Measurements from ENCODE around the gene SF3B1. TPM values are rescaled to one million over a fixed set of nuclear protein-coding genes. Genes with fewer than 3 reads are reported as not detected.

The SF3B1 gene
- total RNA-seq, 1 donor from 2014 or later: 143 TPM

DNA sequence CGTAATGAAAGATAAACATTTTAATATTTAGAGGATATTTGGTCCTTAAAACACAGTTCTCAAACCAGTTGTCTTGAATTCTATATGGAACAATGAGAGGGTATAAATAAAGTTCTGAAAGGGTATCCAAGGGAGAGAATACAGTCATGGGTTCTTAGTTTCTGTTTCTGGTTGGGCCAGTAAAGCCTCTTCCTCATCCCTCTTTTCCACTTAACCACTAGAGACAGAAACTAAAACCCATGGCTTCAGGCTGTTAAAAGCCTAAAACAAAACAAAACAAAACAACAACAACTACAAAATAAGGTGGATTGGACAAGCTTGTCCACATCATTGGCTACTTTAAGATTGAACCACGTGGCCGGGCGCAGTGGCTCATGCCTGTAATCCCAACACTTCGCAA lies 37.3 kb upstream of the SF3B1 start:
- no peak overlapping the region for H3K27ac ChIP-seq (replicated peaks)
- no peaks in the 10 kb centered on the region for H3K9me3 ChIP-seq (replicated peaks)
- TF ChIP-seq, protein P1, sequence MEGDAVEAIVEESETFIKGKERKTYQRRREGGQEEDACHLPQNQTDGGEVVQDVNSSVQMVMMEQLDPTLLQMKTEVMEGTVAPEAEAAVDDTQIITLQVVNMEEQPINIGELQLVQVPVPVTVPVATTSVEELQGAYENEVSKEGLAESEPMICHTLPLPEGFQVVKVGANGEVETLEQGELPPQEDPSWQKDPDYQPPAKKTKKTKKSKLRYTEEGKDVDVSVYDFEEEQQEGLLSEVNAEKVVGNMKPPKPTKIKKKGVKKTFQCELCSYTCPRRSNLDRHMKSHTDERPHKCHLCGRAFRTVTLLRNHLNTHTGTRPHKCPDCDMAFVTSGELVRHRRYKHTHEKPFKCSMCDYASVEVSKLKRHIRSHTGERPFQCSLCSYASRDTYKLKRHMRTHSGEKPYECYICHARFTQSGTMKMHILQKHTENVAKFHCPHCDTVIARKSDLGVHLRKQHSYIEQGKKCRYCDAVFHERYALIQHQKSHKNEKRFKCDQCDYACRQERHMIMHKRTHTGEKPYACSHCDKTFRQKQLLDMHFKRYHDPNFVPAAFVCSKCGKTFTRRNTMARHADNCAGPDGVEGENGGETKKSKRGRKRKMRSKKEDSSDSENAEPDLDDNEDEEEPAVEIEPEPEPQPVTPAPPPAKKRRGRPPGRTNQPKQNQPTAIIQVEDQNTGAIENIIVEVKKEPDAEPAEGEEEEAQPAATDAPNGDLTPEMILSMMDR (IDR thresholded peaks at IDR 0.05; ENCODE audit: borderline replicate concordance): no peak
- no peaks in the 10 kb centered on the region for H3K27me3 ChIP-seq (ENCODE audit: low read depth)
- H3K4me3 ChIP-seq: no peak overlapping the region
- DNase-seq: no peak
- H3K36me3 ChIP-seq: peaks cover 95% of the 10 kb centered on the region
- intact Hi-C loops (cut with micrococcal nuclease): no loop called here
- H3K4me1 ChIP-seq: no peaks in the 10 kb centered on the region

DNA sequence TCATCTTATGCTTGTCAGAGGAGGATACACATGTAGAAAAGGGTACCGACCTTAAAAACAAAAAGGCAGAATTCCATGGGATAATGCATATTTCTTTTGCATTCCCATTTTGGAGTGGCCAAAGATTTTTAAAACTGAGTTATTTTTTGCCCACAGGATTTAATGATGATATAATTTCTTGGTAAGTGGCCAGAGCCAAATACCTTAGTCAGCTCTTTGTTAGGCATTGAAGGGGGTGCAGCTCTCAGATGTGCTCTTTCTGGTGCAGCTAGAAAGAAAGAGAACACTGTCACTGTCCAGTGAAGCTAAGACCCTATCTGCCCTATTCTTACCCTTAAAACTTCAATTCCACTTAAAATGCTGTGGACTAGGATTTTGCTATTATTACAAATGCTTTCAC lies 29.3 kb upstream of the SF3B1 start:
- H3K27me3 ChIP-seq (ENCODE audit: low read depth): no peaks in the 10 kb centered on the region
- no peaks in the 10 kb centered on the region for H3K9me3 ChIP-seq (replicated peaks)
- intact Hi-C loops (cut with micrococcal nuclease): no loop called here
- H3K27ac ChIP-seq (replicated peaks): no peak overlapping the region
- peaks cover 32% of the 10 kb centered on the region for H3K4me1 ChIP-seq
- no peak overlapping the region for H3K4me3 ChIP-seq
- DNase-seq: no peak
- H3K36me3 ChIP-seq: peaks cover 85% of the 10 kb centered on the region
- TF ChIP-seq, protein P1 (IDR thresholded peaks at IDR 0.05; ENCODE audit: borderline replicate concordance): no peak

GRCh38 chr2:197461057-197461456 lies 26.2 kb upstream of the SF3B1 start:
- TF ChIP-seq, protein P1 (IDR thresholded peaks at IDR 0.05; ENCODE audit: borderline replicate concordance): no peak
- Histone ChIP-seq H3K4me3 (no peak overlapping the region), H3K4me1 (peaks cover 54% of the 10 kb centered on the region), H3K36me3 (peaks cover 53% of the 10 kb centered on the region), H3K9me3 (replicated peaks) (no peaks in the 10 kb centered on the region), H3K27me3 (ENCODE audit: low read depth) (no peaks in the 10 kb centered on the region), H3K27ac (replicated peaks) (no peak overlapping the region)
- no peak for DNase-seq
- intact Hi-C loops (cut with micrococcal nuclease): no loop called here

GRCh38 chr2:197460649-197461048 lies 25.8 kb upstream of the SF3B1 start:
- peaks cover 54% of the 10 kb centered on the region for H3K4me1 ChIP-seq
- DNase-seq: no peak
- intact Hi-C loops (cut with micrococcal nuclease): no loop called here
- H3K27me3 ChIP-seq (ENCODE audit: low read depth): no peaks in the 10 kb centered on the region
- TF ChIP-seq, protein P1 (IDR thresholded peaks at IDR 0.05; ENCODE audit: borderline replicate concordance): no peak
- peaks cover 49% of the 10 kb centered on the region for H3K36me3 ChIP-seq
- H3K9me3 ChIP-seq (replicated peaks): no peaks in the 10 kb centered on the region
- H3K4me3 ChIP-seq: no peak overlapping the region
- H3K27ac ChIP-seq (replicated peaks): no peak overlapping the region

DNA sequence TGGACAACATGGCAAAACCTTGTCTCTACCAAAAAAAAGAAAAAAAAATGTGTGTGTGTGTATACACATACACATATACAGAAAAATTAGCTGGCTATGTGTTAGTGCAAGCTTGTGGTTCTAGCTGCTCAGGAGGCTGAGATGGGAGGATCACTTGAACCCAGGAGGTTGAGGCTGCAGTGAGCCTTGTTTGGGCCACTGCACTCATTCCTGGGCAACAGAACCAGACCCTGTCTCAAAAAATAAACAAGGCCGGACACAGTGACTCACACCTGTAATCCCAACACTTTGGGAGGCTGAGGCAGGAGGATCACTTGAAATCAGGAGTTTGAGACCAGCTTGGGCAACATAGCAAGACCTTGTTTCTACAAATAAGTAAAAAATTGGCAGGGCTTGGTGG lies 20.6 kb upstream of the SF3B1 start:
- TF ChIP-seq, protein P1 (IDR thresholded peaks at IDR 0.05; ENCODE audit: borderline replicate concordance): no peak
- Histone ChIP-seq H3K4me1 (peaks cover 62% of the 10 kb centered on the region), H3K27ac (replicated peaks) (no peak overlapping the region), H3K27me3 (ENCODE audit: low read depth) (no peaks in the 10 kb centered on the region), H3K9me3 (replicated peaks) (no peaks in the 10 kb centered on the region), H3K36me3 (peaks cover 7% of the 10 kb centered on the region), H3K4me3 (no peak overlapping the region)
- DNase-seq: no peak
- intact Hi-C loops (cut with micrococcal nuclease): no loop called here

DNA sequence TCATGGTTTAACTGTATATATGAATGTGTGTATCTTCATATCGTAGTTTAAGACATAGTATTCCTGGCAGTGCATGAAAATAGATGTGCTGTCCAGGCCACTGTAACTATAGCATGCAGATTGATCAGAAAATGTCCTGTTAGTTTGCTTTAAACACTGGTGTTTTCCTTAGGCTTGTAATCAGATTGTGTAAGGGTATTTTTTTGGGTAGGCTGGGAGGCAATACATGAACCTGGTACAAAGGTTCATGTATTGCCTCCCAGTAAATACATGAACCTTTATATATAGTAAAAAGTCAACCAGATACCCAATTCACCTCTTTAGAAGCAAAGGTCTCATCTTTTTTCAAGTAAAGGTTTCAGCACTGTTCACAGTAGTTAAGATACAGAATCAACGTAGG lies 20.1 kb upstream of the SF3B1 start:
- no peak overlapping the region for H3K27ac ChIP-seq (replicated peaks)
- peaks cover 57% of the 10 kb centered on the region for H3K4me1 ChIP-seq
- H3K36me3 ChIP-seq: peaks cover 2% of the 10 kb centered on the region
- TF ChIP-seq, protein P1 (IDR thresholded peaks at IDR 0.05; ENCODE audit: borderline replicate concordance): no peak
- peak overlapping the region; percentile 90 for H3K4me3 ChIP-seq
- intact Hi-C loops (cut with micrococcal nuclease): no loop called here
- no peak for DNase-seq
- no peaks in the 10 kb centered on the region for H3K27me3 ChIP-seq (ENCODE audit: low read depth)
- H3K9me3 ChIP-seq (replicated peaks): no peaks in the 10 kb centered on the region

All from left ventricle myocardium inferior (tissue), 1 donor.